ENCODE measurements around the gene TMEM156.

The TMEM156 gene, protein sequence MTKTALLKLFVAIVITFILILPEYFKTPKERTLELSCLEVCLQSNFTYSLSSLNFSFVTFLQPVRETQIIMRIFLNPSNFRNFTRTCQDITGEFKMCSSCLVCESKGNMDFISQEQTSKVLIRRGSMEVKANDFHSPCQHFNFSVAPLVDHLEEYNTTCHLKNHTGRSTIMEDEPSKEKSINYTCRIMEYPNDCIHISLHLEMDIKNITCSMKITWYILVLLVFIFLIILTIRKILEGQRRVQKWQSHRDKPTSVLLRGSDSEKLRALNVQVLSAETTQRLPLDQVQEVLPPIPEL

DNA sequence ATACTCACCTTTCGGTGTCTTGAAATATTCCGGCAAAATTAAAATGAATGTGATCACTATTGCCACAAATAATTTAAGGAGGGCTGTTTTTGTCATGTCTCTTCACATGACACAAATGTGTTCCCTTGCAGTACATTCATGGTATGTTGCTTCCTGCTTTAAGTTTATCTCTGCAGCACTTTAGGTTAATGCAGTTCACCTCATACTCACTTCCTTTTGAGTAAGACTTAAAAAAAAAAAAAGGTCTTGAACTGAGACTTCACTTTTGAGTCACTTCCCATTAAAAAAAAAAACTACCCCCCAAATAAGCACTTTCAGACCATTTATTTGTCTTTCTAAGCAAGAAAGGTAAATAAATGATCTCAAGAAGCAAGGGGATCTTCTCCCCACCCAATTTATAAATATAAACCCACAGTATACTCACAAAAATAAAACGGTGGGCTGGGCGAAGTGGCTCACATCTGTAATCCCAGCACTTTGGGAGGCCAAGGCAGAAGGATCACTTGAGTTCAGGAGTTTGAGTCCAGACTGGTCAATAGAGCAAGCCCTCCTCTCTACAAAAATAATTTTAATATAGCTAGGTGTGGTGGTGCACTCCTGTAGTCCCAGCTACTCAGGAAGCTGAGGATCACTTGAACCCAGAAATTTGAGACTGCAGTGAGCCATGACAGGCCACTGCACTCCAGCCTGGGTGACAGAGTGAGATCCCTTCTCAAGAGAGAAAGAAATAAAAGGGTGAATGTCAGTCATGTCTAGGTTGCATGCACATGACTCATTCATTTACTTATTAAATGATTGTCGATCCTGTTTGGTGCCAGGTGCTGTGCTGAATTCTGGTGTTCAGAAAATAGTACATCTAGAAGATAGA, at the start of gene TMEM156:
Gene TMEM156, minus strand, starts transcription at position 192 of the 868 bp plus-strand sequence. Its CDS starts 96 bp downstream, at position 96.
- no peak for DNase-seq (ENCODE audit: low read depth in 2 of 2, low spot score in 1 of 2)

DNA sequence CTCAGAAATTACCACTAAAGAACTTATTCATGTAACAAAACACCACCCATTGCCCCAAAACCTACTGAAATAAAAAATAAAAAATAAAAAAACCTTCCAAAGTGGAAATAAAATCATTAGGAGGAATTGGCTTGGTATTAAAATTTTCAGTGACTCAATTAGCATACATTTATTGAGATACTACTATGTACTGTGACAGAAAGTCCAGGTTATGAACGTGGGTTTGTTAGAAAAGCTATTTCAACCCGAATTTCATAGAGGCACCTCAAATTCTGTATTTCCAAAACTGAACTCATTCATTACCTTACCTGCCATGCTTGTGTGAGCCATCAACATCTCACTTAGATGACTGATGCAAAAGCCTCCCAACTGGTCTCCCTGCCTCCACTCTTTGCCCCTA, 46.6 kb upstream of the TMEM156 start:
- no peak for DNase-seq (ENCODE audit: low read depth in 2 of 2, low spot score in 1 of 2)

DNA sequence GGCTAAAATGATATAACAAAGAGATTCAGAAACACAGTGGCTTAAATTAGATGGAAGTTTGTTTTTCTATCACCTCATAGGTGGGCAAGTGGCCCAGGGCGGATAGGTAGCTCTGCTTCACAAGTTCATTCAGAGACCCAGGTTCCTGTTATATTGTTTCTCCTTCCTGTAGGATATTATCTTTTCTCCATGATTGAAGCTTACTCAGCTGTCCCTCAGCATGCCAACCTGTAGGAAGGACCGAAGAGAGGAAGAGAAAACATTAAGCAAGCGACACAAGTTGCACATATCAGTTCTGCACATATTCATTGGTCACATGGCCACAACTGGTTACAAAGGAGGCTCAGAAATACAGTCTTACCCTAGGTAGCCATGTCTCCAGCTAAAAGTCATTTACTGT, 36.7 kb upstream of the TMEM156 start:
- no peak for DNase-seq (ENCODE audit: low read depth in 2 of 2, low spot score in 1 of 2)

DNA sequence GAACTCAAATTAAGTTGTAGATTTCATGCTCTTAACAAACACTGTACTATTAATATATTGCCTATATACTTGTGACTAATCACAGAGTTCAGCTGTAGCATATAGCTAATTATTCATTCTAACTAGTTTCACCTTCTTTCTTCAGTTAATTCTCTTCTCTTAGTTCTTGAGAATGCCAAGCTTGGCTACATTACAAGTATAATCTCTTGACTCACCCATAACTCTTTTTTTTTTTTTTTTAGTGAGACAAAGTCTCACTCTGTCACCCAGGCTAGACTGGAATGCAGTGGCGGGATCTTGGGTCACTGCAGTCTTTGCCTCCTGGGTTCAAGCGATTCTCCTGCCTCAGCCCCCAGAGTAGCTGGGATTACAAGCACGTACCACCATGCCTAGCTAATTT, 35.2 kb upstream of the TMEM156 start:
- no peak for DNase-seq (ENCODE audit: low read depth in 2 of 2, low spot score in 1 of 2)

DNA sequence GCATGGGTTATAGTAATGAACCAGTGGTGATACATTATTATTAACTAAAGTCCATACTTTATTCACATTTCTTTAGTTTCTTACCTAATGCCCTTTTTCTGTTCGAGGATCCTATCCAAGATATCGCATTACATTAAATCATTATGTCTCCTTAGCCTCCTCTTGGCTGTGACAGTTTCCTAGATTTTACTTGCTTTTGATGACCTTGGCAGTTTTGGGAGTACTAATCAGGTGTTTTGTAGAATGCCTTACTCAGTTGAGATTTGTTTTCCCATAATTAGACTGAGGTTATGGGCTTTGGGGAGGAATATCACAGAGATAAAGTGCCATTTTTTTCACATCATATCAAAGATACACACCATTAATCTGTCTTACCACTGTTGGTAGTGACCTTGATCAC, 34.8 kb upstream of the TMEM156 start:
- no peak for DNase-seq (ENCODE audit: low read depth in 2 of 2, low spot score in 1 of 2)

DNA sequence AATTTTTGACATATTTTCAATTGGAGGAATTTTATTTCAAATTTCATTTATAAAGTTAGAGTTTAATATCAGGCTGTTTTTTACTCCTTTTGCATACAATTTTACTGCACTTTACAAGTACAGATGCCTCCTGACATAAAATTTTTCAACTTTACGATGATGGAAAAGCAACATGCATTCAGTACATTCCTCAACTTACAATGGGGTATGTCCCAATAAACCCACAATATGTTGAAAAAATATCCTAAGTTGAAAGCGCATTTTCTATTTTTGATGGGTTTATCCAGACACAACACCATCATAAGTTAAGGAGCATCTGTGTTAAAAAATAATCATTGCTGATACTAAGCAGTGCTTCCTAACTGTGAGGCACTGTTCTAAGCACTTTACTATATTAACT, 34.2 kb upstream of the TMEM156 start:
- DNase-seq (ENCODE audit: low read depth in 2 of 2, low spot score in 1 of 2): no peak

DNA sequence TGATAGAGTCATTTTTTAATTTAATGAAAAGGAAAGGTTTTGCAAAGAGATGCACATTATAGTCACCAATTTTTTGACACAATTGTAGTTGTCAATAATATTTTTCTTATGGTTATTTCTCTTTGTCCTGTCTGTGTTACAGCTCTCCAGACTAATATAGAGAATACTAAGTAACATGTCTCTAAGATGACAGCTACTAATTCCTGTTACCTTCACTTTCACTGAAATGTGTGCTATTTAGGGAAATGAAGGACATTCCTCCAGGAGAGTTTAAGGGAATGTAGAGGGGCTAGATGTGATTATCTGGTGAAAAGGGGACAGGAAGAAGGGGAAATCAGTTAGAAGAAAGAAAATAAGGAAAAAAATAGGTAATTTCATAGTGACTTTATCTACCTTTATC, 31.2 kb upstream of the TMEM156 start:
- DNase-seq (ENCODE audit: low read depth in 2 of 2, low spot score in 1 of 2): no peak

DNA sequence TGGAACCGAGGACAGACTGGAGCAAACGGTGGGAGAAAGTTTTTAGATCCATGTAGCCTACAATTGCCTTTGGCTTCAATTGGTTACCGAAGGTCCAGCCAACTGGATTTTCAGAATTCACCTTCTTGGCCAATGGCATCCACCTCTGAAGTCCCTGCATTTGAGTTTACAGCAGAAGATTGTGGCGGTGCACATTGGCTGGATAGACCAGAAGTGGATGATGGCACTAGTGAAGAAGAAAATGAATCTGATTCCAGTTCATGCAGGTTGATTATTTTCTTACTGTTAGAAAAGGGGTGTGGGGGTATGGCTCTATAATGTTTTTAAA, 30.5 kb upstream of the TMEM156 start:
- DNase-seq (ENCODE audit: low read depth in 2 of 2, low spot score in 1 of 2): no peak

DNA sequence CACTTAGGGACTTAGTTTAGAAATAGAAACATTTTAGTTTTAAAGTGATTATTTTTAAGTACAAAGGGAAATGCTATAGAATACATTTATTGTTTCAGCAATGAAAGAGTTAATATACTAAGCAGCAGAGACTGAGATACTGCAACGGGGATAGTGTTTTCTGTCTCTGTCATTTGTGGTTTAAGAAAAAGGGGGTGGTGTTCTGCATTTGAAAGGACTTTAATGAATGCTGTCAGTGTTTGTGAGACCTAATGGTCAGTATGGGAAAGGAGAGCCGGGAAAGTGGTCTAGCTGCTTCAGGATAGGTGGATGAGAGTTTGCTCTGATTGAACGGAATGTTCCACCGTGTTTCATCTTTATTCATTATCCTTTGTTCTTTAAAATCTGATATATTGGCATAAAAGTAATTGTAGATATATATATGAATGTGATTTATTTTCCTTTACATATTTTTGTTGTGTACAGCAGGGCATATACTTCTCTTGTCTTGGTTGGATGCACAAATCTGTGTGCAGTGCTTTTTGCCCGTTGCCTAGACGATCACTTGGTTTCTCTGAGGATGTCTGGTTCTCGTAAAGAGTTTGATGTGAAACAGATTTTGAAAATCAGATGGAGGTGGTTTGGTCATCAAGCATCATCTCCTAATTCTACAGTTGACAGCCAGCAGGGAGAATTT, 30.0 kb upstream of the TMEM156 start, which contains the start of gene KLHL5:
Gene KLHL5, plus strand, starts transcription at position 139 of the 676 bp plus-strand sequence. Its CDS starts 421 bp downstream, at position 560.
- DNase-seq (ENCODE audit: low read depth in 2 of 2, low spot score in 1 of 2): no peak

DNA sequence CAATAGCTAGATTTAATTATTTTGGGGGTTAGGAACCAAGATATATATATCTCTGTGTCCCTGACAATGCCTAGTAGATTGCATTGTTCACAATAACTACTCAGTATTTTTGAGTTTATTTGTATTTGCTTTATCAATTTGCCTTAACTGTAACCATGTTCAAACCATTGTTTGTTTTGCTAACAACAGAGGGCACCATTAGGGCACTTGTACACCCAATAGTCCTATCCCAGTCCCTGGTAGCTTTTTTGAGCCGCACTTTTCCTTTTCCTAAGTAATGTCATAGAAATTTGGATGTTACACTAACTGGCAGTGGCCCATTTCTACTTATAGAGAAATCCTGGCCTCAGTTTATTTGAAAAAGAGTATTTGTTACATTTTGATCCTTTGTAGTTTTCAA, 29.2 kb upstream of the TMEM156 start:
- no peak for DNase-seq (ENCODE audit: low read depth in 2 of 2, low spot score in 1 of 2)

DNA sequence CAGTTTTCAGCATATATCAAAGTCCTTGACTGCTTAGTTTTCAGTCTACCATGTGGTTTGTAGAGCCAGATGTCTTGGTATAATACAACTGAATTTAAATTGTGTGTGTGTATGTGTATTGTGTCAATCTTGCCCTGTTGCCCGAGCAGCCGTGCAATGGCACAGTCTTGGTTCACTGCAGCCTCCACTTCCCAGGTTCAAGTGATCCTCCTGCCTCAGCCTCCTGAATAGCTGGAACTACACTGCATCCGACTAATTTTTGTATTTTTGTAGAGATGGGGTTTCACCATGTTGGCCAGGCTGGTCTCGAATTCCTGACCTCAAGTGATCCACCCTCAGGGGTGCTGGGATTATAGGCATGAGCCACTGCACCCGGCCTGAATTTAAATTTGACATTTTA, 23.8 kb upstream of the TMEM156 start:
- DNase-seq (ENCODE audit: low read depth in 2 of 2, low spot score in 1 of 2): no peak

DNA sequence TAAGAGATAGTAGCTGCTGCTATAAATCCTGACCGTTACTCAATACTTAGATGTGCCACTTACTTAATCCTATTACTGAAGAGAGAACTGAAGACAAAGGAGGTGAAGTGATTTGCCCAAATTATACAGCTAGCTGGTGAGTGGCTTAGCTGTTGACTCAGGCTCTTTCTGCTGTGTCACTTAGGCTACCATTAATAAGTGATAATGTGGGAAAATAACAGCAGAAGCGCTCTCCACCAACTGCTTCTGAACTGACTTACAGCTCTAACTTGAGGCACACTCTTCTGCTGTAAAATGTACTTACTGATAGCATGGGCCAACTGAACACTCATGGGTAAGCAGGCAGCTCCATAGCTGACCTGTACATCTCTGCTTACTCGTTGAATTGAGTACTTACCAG, 22.3 kb upstream of the TMEM156 start:
- no peak for DNase-seq (ENCODE audit: low read depth in 2 of 2, low spot score in 1 of 2)

DNA sequence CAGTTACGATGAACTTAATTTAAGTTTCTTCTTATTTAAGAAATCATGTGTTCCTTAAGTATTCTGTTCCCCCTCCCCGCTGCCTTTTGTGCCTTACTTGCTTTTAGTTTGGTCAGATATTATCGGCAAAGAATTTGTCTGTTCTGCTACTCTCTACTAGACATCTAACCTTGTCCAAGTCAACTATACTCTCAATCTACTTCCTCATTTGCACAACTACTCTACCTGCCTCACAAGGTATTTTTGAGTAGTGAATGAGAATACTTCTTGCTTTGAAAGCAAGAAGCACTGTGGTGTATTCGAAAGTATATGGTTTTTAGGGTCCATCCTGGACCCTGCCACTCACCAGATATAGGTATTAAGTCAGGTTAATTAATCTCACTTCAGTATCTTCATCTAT, 21.8 kb upstream of the TMEM156 start:
- no peak for DNase-seq (ENCODE audit: low read depth in 2 of 2, low spot score in 1 of 2)

DNA sequence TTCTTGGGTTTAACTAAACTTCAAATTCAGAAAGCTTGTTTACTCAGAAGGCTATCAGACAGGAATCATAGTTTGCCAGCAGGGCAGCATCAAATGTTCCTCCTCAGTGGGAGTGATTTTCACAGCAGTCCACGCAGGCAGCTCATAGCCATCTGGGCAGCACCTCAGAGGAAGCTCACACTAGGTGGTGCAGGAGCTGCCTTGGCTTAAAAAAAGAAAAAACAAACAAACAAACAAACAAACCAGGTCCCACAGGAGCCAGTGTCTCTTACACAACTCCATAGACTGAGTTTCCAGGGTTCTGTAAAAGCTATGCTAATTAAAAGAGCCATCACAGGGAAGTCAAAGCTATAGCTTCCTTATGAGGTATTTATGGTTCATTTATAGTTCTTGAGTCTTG, 19.3 kb upstream of the TMEM156 start:
- DNase-seq (ENCODE audit: low read depth in 2 of 2, low spot score in 1 of 2): no peak

DNA sequence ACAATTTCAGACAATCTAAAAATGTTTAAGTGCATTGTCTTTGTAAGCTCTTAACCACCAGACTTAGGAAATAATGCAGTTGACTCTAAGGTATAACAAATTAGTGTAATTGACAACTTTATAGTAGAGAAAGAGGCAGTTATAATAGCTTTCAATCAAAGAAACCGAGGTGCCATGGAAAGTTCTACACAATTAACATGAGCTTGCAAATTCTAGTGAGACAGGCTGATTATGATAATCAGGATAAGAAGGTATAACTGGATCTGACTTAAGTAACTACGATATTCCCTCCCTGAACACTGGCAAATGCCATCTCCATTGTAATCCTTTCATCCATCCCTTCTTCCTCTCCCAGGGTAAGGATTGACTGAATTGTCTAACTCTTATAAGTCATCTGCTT, 18.4 kb upstream of the TMEM156 start:
- DNase-seq (ENCODE audit: low read depth in 2 of 2, low spot score in 1 of 2): no peak

DNA sequence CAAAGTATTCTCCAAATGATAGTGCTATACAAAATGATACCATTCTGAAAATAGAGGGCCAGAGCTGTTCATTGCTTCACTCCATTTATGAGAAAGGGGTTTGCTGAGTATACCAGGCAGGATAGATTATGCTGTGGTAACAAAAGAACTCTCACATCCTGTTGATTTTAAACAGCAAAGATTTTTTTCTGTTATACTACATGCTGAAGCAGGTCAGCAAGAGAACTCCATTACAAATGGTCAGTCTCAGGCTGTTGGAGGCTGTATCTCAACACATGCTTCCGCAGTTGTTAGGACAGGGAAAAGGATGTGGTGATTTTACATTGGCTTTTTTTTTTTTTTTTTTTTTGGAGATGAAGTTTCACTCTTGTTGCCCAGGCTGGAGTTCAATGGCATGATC, 16.1 kb upstream of the TMEM156 start:
- no peak for DNase-seq (ENCODE audit: low read depth in 2 of 2, low spot score in 1 of 2)

DNA sequence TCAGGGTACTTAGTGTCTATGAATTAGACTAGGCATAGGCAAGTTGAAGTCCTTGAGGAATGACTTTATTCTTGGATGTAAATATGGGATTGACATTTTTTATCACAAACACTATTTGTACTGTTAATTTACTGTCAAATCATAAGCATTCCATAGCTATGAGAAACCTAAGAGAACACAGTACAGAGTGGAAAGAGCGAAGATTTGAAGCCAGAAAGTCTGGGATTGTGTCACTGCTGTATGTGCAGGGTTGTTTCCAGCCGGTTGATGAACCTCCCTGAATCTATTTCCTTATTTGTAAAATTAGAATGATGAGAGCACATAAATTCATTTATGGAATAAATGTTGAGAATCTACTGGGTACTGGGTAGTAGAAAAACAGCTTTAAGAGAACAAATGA, 15.5 kb upstream of the TMEM156 start:
- DNase-seq (ENCODE audit: low read depth in 2 of 2, low spot score in 1 of 2): no peak

DNA sequence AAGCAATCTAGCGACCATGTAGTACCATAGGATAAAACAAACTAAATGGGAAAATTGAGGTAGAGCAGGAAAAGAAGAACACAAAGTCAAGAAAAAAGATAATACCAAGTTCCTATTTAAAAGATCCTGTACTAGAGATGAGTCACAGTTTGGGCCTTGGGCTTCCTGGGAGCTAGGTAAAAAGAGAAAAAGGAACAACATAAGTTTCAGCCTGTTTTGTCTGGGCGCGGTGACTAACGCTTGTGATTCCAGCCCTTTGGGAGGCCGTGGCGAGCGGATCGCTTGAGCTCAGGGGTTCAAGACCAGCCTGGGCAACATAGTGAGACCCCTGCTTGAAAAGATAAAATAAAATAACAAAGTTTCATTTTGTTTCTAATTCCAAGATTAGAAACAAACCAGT, 14.0 kb upstream of the TMEM156 start:
- DNase-seq (ENCODE audit: low read depth in 2 of 2, low spot score in 1 of 2): no peak

DNA sequence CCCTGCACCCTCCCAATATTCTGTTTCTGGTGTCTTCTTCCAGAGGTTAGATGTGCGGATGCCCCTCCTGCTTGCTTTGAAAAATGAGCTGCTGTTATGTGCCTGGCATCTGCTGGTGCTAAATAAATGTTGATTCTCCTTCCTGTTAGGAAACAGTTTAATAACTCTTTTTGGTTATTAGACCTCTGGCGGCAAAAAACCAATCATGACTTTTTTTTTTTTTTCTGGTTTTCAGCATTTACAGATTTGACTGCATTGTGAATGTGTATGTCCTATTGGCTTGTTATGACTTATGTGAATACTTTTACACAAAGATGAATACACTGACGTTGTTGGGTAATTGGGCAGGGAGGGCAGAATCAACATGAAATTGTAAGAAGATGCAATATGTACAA, 13.6 kb upstream of the TMEM156 start:
- DNase-seq (ENCODE audit: low read depth in 2 of 2, low spot score in 1 of 2): no peak

DNA sequence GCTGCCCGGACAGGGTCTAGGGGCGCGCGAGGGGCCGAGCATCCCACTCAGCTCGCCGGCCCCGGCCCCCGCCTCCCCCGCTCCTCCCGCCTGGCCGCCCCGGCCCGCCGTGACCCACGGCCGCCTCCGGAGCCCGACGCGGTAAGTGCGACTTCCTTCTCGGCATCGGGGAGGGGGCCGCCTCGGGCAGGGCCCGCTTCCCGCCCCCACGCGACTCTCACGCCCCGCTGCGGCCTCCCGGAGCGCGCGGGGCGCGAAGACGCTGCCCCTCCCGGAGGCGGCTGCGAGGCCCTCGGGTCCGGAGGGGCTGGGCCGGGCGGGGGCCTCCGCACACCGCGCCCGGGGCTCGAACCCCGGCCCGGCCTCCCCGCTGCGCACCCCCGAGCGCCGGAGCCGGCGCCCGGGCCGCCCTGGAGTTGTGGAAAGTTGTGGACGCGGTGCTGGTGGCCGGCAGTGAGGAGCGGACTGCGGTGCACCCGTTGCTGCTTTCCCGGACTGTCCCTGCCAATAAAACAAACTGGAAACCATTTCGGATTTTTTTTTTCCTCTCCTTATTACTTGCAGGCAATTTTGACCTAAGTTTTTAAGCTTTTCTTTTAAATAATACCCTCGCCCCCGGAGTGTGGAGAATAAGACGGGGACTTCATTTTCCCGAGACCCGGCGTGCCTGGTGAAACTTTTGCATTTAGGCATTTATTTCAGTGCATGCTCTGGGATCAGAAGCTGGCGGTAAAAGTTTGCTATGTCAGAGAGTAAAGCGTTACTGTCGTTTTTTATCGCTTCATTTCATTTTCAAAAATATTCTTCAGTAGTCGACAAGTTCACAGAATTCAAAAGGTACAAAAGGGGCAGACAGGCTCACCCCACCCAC, 13.0 kb upstream of the TMEM156 start:
- DNase-seq (ENCODE audit: low read depth in 2 of 2, low spot score in 1 of 2): no peak

DNA sequence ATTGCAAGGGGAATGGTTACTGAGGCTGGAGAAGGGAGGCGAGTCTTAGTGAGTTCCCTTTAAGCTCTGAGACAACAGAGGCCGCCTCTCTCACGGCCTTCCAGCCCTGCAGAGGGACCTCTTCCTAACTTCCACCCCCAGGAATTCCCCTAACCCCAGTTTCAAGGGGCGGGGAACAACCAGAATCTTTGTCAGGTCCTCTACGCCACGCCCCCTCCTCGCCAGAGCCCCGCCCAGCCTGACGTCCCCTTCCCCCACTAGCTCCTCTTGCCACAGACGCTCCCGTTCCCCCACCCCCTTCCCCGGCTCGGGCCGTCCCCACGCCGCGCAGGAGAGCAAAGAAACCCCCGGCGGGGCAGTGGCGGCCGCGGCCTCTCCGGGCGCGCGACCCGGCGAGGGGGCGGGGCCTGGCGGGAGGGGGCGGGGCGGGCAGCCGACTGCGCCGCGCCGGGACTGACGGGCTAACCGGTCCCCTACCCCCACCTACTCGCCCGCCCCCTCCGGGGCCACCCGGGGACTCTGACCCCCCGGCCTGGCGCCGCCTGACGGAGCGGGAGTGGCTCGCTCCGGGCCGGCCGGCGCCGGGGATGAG, 12.3 kb upstream of the TMEM156 start:
- peak; percentile 93 to 95 for DNase-seq (ENCODE audit: low read depth in 2 of 2, low spot score in 1 of 2)
